GM21737 (cell line): Measurements from ENCODE around the gene MRPS9.
A peak's percentile ranks its signal among the peaks of the same experiment; 100 is the strongest.

Source experiments
- ATAC-seq: cut with Tn5 transposase; IDR thresholded peaks from one replicate; pipeline ENCODE4 v1.9.1; 2021; ENCODE audit warnings: mild to moderate bottlenecking, moderate library complexity; ENCODE audit not compliant: unreplicated experiment

MRPS9 gene

GRCh38 chr2:105037572-105038382, at the start of gene MRPS9:
MRPS9 (plus strand) TSS chr2:105038069; CDS start chr2:105038093, 24 bp downstream.
- ATAC-seq = peak; percentile 100

DNA sequence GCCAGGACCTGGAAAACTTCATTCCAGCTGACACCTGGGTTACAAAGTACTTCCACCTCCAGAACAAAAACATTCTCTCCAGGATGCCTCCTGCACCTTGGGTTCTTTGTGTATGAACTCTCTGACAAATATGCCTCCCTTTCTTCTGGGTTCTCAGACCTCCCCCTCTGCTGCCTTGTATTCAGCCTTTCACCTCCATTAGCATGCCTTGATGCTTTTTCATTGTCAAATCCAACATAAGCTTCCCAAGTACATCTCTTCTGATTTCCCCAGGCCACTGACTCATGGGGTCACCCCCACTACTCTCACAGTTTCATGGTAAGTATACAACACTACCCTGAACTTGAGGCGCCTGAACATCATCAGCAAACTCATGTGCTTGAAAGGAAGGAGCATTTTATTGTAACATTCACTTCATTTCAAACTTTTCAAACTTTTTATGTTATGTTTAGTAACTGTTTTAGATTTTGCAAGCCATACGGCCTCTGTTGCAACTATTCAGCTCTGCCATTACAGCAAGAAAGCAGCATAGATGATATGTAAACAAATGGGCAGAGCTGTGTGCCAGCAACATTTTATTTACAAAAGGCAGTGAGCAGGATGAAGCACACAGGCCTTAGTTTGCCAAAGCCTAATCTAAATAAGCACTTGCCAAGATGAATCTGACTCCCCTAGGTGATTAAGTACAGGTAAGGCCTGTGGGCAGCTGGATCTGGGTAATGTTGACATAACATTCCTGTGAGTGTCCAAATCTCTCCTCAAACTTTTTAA, 32.5 kb upstream of the MRPS9 start:
- ATAC-seq = no peak

DNA sequence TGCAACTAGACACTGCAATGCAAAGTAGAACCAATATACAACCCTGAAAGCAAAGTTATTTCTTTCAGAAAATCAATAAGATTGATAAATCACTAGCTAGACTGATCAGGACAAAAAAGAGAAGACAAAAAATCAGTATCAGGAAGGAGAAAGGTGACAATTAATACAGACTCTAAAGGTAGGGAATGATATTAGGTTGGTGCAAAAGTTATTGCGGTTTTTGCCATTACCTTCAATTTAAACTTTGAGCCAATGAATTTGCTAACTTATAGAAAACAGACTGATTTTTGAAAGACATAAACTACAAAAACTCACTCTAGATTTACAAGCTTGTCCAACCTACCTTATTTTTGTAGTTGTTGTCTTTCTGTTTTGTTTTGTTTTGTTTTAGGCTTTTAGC, 30.5 kb upstream of the MRPS9 start:
- ATAC-seq = no peak

DNA sequence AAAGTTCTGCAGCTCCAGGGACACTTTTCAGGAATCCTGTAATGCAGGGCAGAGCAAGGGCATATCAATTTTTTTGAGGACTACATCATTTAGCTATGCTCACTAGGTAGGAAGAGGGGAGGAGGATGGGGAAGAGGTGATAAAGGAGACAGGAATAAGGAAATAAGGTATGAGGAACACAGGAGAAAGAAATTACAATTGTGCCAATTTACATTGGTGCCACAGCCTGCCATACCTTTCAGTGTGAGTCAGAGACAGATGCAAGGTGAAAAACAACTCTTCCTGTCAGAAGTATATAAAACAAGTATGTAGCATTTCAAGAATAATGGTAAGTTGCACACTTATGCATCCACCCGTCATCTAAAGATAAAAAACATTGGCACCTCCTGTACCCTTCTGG, 5.4 kb upstream of the MRPS9 start:
- ATAC-seq = no peak

GRCh38 chr2:105034170-105034569, 3.7 kb upstream of the MRPS9 start:
- no peak for ATAC-seq

DNA sequence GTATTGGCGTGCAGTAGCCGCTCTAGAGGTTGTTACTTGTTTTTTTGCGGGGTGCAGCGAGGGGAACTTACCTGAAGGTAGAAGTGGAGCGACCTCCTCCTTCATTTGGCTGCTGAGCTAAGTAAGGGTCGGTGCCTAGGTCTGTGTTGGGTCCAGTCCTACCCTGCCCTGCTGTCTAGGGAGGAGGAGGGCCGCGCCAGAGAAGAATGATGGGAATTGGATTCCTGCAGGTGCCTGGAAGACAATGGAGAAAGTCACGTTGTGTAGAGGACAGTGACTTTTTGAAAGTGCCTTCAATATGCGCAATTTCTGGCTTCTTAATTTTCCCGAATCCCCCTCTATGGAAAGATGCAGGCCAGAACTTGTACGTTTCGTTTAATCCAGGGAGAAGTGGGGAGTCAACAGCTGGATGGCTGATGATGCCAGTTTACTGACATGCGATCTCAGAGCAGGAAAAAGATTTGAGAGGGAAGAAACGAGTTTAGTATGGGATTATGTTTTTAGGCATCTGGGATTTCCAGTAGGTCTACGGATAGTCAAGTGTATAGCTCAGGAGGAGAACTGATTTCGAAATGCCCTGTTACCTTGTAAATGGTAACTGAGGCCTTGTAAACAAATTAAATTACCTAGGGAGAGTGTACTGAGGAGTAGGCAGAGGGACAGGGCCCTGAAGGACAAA, 653 bp downstream of the MRPS9 start:
- ATAC-seq = no peak

DNA sequence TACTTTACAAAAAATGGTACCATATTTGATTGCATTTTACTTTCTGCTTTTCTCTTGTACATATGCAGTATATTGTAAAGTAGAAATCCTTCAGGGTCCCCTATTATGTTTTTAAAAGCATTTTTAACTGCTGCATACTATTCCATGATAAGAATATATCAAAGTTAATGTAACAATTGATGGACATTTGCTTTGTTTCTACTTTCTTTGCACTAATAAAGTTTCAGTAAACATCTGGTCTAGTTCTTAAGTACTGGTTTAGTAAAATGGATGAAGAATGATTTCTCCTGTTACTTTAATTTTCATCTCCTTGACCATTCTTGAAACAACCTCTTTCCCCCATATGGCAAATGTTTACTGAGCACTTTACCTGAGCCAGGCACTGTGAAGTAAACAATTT, 1.7 kb downstream of the MRPS9 start:
- ATAC-seq = no peak

GRCh38 chr2:105042189-105042588, 4.3 kb downstream of the MRPS9 start:
- no peak for ATAC-seq

- ATAC-seq = no peak
These were observed 14.9 kb downstream of the MRPS9 start for GRCh38 chr2:105052773-105053172.

DNA sequence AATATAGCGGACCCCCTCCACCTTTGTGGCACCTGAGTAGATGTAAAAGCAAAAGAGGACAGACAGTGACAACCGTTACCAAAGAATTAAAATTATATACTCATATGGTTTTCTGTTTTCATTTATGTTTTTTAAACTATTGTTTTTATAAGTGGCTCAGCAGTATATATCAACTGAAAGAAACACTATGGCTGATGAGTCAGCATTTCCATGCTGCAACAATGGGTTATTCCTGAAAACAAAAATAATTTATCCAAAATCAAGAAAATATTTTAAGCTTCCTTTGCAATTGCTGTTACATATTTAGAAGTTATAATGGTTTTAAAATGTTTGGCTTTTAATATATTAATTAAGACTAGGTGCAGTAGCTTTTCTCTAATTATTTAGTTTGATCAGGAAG, 17.7 kb downstream of the MRPS9 start:
- ATAC-seq = no peak

DNA sequence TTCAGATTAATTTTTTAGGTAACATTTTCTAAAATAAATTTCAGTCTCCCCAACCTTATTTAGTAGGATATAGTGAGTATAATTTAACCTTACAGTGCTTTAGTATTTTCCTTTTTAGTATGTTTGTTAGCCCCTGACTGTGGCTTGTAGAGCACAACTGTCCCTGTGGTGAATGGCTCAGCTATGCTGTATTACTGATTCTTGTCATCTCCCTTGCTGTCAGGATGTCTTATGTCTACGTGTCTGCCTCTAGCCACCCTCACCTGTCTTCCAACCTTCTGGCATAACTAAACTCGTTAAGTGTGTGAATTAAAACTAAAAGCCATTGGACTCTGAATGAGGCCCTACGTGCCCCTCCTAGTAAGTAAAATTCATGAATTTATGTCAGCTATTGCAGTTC, 18.4 kb downstream of the MRPS9 start:
- ATAC-seq = no peak

GRCh38 chr2:105057005-105057404, 19.1 kb downstream of the MRPS9 start:
- no peak for ATAC-seq

DNA sequence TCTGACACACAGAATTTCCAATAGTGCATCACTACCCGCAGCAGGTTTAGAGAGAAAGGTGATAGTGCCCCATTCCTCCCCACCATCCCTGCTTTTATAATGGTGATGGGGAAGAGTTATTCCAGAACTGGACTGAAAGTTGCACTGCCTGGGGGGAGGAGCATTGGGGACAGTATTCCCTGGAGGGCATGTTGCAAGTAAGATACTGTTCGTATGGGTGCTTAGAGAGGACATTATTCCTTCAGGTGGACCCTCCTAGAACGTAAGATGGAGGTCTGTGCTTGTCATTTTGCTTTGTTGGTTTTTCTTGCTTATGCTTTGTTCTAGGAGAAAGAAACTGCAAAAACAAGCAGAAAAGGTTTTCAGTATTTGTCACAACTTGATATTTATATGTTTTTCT, 23.7 kb downstream of the MRPS9 start:
- ATAC-seq = no peak

DNA sequence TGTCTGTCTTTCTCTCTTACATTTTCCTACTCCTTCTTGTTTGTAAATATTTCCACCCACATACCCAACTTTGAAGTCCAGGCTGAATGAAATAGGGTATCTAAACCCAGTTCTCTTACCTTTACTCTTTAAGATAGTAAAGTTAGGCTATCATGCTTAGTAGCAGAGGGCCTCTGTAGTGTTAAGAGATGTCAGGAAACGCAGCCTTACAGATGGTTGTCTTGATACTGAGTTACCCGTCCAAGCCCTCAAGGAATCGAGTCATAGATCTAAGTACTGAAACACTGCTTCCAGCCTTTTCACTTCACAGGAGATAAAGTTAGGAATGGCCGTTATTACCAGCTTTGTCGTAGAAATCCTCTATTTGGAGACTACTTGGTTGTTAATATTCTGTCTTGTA, 24.3 kb downstream of the MRPS9 start:
- ATAC-seq = no peak

- no peak for ATAC-seq
These were observed 30.5 kb downstream of the MRPS9 start for GRCh38 chr2:105068387-105068786.

DNA sequence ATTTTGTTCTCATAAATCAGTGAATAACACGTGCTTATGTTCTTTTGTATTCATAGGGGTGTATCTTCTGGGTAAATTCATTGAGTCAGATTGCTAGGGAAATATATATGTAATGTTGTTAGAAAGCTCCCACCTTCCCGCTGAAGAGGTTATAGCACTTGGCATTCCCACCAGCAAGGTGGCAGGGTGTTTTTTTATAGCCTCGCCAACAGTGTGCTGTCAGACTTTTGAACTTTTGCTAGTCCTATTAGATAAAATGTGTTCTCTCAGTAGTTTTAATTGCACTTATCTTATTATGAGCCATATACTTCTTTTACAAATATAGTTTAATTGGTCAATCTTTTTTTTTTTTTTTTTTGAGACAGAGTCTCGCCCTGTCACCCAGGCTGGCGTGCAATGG, 31.0 kb downstream of the MRPS9 start:
- ATAC-seq = no peak

DNA sequence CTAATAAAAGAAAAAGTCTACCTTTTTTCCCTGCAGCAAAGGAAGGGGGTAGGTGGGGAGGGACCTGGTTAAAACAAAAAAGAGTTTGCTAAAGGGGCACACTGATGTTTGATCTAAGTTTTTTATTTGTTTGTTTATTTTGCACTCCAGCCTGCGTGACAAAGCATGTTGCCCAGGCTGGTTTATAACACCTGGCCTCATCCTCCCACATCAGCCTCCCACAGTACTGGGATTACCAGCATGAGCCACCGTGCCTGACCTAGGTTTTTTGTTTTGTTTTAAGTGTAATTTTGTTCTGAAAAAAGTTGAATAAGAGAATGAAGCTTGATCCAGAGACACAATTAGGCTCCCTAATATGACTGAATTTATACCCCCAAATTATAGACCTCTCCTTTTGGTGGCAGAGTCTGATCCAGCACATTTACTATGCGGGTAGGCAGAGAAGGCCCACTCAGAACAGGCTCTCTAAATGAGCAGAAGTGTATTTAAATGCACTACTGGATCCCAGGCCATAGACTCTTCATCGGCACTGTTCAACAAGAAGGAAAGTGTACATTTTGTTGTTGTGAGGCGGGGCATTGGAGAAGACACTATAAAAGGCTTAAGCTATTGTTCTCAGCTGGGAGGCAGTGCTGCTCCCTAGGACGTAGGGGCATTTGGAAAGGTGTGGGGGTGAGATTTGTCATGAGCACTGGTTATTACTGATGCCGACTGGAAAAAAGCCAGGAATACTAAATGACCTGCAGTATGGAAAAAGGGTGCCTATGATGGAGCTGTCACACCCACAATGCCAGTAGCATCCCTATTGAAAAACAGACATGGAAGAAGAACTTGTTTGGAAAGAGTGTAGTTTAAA, 32.4 kb downstream of the MRPS9 start:
- no peak for ATAC-seq

DNA sequence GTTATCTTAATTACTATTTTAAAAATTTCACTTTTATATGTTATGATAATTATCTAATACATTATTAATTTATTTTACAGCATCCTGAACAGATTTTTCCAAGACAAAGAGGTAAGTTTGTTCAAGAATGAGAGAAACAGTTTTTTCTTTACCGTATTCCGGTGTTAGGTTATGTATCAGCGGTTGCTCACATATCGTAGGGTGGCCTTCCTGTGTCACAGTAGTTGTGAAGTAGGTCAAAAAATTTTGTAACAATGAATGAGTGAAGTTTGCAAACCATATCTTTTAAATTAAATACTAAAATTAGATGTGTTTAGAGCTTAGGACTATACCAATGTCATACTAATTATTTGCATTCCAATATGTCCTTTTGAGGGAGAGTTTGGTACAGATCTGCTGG, 33.5 kb downstream of the MRPS9 start:
- ATAC-seq = no peak

DNA sequence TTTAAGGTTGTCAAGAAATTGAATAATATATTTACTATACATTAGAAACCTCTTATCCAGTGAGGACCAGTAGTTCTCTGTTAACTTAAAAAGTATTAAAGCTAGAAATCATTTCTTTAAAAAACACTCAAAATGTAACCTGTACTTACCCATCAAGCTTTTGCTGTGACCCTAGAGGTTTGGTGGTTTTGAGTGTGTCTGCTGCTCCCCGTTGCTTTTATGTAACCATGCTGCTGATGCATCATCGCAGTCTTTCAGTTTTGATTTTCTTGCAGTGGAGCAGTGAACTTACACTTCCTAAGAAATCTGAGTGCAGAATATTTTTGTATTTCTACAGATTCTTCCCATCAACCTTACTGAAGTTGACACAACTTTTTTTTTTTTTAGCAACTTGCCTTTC, 34.2 kb downstream of the MRPS9 start:
- ATAC-seq = peak; percentile 88

DNA sequence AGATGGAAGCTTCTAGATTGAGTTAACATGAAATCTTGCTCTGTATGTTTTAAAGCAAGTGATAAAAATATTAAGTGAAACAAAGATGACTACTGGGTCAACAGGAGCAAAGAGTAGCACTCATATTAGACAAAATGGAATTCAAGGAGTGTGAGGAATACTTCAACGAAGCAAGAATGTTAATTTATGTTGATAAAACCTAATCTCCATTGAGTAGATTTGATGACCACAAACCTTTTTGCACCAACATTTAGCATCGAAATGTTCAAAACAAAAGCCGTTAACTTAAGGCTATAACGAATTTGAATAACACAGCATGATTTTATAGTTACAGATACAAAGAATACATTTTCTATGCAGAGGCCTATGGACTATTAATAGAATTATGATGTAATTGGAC, 35.7 kb downstream of the MRPS9 start:
- no peak for ATAC-seq

DNA sequence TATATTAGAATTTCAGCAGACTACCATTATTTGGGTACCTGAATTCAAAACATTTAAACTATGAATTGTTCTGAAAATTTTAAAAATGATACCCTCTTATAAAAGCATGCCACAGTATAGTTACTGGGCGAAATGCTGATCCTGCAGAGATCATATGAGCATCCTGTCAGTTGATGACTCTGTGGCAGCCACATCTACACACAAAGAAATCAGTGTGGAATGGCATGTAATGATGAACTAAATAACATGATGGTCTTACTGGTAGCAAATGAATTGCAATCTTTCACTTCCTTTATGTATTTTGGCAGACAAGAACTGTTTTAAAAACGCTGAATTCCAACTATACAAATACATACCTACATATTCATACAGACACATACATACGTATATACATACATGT, 38.3 kb downstream of the MRPS9 start:
- no peak for ATAC-seq
